Fibroblast of skin of left biceps (primary cell): ENCODE data around the gene NDC80.
A peak's percentile ranks its signal among the peaks of the same experiment; 100 is the strongest.
"Not testable (repeated sequence)": the region's sequence is repeated elsewhere in the genome, so short reads cannot be mapped to it uniquely, and the experiment has no call there.

Experiments
- DNase-seq, 2 experiments: peaks; one replicate each; pipeline ENCODE4 v3.0.0-alpha.2; 2013; ENCODE audit warnings: low read depth in 2 of 2

The NDC80 gene

DNA sequence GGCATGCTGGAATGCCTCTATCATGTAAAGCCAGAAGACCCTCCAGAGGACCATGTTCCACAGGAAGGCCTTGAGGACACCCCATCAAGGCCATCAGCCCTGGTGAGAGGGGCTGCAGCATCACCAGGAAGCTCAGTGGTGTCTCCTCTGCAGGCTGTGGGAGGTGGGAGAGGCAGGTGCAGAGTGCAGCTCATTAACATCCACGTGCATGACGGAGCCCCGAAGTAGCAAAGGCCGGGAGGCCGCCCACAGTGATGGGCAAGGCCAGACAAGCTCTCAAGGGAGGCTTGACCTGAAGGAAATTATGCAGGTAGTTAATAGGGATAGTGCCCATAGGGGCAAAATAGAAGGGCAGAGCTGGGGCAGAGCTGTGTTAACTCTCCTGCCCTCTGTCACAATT lies 53.9 kb downstream of the NDC80 start:
- no peak for DNase-seq

DNA sequence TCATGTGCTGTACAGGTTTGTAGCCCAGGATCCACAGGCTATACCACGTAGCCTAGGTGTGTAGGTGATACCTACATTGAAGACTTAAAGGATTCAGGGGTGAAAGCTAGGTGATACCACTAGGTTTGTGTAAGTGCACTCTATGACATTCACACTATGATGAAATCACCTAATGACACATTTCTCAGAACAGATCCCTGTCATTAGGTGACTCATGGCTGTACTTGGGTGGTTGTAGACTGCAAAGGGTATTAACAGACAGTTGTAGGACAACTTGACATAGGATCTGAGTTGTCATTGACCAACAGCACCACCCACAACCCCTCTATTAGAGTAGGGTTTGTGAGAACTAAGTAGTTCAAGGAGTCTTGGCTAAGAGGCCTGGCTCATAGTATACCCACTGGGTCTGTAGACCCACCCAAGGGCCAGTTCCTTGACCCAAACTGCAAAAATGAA lies 56.5 kb downstream of the NDC80 start:
- DNase-seq, result no peak

DNA sequence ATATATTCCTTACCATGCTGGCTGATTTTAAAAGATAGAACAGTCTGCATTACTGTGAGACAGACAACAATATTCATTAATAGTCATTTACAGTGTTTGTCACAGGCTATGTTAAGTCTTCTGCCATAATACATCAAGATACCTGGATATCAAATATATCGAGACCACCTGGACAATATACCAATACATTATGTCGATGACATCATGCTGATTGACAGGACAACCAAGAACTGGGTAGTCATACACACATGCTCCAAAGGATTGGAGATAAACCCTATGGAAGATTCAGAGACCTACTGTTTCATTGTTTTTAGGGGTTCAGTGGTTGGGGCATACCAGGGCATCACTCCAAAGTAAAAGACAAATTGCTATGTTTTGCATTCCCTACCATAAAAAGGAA lies 57.6 kb downstream of the NDC80 start:
- DNase-seq, result no peak

DNA sequence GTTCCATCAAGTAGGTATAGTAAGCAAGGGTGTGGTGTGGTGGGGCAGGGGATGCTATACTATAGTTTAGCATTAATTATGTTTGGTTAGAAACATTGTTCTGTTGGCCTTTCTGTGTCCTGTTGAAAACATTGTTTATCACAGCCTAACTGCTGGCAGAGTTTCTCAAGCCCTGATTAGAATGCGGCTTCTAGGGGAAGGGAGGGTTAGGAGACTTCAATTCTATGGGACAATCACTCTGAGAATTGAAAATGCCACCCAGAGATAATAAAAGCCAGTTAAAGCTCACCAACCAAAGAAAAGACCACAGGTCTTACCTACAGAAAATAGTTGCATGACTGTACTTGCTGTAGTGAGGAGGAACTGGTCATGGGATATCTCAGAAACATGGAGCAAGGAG lies 64.2 kb downstream of the NDC80 start:
- no peak for DNase-seq

DNA sequence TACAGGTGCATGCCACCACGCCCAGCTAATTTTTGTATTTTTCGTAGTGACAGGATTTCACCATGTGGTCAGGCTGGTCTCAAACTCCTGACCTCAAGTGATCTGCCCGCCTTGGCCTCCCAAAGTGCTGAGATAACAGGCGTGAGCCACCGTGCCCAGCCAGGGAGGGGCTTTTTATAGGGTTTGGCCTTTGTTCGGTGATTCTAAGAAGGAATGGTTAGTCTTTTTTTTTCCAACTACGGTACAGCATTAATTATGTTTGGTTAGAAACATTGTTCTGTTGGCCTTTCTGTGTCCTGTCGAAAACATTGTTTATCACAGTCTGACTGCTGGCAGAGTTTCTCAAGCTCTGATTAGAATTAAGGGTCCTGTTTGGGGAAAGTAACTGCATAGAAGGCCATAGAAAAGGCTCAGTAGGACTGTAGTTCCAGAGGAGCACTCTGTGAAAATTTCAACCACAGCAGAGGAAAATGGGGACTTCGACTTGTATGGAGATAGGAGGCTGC lies 64.8 kb downstream of the NDC80 start:
- DNase-seq, result no peak

DNA sequence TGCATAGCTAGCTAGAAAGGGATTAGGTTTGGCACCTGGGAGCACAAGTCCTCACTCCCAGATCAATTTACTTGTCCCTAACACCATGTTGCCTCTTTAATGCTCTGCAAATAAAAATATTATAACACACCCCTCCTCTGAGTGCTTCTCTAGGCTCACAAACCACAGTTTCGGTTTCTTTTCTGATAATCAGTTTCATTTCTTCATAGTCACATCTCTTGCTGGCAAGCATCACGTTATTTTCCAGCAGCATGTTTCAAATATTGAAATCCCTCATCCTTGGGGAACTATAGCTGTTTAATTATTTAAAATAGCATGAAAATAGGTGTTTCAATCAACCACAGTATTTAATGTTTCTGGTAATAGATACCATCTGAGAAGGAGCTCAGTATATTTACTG lies 70.3 kb downstream of the NDC80 start:
- DNase-seq, result no peak

DNA sequence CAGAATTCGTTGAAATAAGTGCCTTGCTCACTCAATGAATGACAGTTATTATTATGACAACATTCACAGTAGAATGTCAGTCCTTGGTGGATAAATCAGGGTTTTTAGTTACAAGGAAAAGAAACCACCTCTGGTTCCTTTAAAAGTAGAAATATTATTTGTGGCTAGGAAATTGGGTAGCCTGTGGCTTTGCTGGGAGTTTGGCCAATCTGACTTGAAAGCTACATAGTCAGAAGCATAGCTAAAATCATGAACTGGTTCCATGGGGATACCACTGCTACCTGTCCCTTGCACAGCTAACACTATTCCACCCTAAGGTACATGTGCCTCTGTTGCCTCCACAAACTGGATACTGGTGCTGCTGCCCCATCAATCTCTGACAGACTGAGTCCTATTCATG lies 71.4 kb downstream of the NDC80 start:
- DNase-seq, result no peak

DNA sequence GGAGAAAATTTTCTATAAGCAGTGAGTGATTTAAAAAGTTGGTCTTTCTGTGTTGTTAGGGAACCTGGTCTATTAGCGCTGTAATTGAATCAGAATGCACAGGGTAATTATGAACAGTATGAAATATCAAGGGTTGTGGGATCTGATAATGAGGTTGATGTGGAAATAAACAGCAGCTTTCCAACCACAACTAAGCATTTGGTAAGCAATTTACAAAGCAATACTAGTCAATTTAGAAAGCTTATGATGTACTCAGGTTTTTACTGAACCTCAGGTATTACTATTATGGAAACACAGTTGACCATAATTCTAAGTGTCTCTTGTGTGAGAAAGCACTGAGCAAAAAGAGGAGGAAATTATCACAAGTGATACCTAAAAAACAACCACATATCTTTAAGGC lies 73.2 kb downstream of the NDC80 start:
- no peak for DNase-seq

DNA sequence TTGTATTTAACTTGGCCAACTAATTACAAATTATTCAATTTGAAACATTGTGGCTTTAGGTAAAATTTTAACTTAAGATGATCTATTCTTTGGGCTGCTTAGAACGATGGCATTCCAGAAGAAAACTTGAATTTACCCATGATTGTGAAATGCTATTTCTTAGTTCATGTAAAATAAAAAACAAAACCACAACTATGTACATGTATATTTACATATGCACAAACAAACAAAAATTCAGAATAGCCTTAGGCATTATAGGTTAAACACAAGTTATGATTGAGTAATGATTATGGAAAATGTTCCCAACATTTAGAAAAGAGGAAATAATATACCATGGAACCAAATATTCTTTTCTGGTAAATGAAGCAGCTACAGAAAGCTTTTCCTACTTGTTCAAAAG lies 80.6 kb downstream of the NDC80 start:
- DNase-seq, result no peak

DNA sequence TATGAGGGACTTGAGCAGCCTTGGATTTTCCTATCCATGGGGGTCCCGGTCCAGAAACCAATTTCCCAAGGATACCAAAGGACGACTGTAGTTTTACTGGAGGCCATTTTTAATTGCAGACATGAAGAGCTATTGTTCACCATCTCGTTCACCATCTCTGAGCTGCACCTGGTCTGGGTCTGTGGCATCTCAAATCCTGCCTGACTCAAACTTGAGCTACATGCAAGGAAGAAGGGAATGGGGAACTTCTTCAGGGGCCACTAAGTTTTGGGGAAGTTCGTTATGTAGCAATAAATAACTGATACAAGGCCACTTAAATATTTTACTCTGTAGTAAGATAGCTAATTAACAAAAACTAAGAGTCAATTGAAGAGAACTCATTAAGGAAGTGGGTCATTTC lies 82.1 kb downstream of the NDC80 start:
- no peak for DNase-seq

DNA sequence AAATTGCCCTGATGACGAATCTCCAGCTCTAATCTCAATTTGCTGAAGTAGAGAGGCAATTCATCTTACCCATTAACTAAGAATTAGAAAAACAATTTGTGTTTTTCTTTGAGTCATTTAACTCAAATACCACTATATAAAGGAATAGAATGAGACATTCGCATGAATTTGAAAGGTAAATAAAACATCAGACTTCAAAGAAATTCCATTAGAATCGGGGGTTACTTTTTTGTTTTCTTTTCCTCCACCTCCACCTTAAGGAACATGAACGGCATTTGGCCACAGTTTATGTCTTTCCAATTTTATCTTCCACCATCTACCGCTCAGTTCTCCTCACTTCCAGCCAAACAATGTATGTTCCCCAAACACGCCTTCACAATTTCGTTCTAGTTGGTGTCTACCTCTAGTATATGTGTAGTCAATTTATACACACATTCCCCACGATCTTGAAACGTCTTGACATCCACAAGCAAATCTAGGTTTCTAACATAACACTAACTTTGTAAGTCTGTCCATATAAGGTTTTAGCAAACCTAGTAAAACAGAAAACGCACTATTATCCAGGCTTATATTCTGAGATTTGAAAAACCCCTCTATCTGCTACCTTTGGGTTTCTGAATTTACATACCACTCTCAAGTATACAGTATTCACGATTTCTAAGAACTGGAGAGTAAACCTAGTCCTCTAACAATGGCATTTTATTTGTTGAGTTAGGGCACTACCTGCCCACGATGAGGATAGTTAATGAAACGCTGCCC lies 83.0 kb downstream of the NDC80 start:
- no peak for DNase-seq

DNA sequence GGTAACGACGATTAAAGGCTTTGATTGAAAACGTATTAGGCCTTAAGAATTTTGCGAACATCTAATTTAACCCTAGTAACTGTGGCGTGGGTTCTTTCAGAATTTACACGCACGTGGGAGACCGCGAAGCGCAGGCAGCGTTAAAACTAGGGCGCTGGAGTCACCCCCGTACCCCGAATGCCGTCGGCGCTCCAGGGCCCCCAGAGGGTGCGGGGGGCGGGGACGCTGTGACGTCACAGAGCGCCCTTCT lies 83.5 kb downstream of the NDC80 start:
- DNase-seq, result no peak

DNA sequence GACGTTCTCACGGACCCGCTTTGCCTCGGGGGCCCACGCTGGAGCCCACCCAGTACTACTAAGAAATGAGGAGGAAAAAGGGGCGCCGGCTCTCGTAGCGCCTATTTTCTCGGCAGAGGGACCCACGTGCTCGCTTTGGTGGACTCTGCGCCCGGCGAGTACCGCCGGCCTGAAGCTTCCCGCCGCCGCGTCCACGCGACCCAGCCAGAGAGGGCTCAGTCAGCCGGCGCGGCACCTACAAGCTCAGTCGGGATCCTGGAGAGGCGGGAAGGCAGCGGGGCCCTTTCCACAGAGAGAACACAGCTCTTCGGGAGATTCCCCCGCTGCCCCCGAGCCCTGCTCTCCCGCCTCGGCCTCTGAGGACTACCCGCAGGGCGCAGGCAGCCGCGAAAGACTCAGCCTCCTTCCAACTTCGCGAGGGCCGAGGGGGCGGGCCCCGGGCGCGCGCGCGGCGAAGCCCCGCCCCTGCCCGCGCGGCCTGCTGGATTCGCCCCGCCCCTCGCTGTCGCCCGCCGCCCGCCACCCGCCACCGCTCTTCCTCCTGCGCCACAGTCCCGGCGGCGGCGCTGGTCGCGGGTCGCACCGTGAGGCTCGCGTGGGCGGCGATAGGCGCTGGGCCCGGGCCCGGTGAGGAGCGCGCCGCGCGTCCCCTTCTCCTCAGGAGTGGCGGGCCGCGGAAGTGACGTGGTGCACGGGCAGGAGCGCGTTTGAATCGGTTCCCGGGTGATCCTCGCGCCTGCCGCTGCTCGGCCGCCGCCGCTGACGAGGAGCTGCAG lies 84.0 kb downstream of the NDC80 start, which contains the start of gene SMCHD1:
Gene SMCHD1, plus strand, starts transcription at position 549 of the 776 bp plus-strand sequence. CDS start 350 bp downstream, outside the sequence.
- peak; percentile 42 to 51 for DNase-seq

DNA sequence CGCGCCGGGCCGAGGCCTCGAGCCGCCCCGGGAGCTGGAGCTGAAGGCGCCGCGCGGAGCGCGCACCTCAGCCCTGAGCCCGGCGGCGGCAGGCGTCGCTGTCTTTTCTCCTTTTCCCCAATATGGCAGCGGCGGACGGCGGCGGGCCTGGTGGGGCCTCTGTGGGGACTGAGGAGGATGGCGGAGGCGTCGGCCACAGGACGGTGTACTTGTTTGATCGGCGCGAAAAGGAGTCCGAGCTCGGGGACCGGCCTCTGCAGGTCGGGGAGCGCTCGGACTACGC lies 84.5 kb downstream of the NDC80 start:
- DNase-seq, result no peak

DNA sequence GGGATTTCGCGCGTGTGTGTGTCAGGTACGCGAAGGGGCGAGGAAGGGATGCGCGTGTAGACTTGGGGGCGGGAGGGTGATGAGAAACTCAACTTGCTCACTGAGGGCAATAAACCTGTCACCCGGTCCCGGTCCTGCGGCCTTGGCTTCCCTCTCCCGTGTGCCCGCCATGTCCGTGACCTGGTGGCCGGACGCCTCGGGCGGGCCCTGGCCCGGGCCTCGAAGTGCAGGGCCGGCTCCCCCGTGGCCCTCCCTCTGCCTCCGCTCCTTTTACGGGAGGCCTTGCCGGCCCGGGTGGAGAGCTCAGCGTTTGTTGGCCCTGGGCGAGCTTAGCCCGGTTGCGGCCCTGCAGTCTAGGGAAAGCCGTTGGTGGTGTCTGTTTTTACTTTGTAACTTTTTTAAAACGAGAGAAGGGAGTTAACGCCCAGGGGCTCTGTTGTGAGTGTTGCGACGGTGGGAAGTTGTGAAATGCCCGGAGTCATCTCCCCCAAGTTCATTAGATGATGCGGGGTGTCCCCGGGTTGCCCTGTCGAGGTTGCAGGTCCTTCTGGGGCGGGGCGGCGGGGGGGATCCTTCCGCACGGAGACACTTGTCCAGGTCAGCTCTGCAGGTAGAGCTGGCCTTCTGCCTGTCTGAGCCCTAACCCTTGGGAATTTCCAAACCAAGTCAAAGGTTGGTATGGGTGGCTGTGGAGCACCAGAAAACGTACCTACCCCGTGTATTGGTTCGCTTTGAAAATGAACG lies 85.1 kb downstream of the NDC80 start:
- DNase-seq, result no peak

DNA sequence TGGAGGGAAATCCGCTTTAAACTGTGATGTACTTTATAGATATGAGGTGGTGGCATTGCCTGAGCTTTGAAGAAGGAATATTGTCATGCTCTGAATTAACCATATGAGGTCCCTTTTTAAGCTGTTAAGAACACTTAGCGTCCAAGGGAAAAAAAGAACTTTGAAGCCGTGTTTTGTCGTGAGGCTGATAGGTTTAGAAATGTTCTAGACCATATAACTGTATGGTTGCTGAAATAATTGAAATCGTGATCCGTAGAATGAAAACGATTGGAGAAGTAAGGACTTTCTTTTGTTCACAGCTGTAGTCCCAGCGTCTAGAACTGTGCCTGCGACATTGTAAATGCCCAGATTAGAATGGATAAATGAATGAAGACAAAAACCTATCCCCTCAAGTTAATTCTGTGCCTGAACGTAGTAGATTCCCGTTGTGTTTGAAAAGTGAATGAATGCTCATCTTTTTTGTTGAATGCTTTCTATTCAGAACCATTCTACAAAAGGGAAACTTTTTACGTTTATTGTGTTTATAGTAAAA lies 85.7 kb downstream of the NDC80 start:
- no peak for DNase-seq

DNA sequence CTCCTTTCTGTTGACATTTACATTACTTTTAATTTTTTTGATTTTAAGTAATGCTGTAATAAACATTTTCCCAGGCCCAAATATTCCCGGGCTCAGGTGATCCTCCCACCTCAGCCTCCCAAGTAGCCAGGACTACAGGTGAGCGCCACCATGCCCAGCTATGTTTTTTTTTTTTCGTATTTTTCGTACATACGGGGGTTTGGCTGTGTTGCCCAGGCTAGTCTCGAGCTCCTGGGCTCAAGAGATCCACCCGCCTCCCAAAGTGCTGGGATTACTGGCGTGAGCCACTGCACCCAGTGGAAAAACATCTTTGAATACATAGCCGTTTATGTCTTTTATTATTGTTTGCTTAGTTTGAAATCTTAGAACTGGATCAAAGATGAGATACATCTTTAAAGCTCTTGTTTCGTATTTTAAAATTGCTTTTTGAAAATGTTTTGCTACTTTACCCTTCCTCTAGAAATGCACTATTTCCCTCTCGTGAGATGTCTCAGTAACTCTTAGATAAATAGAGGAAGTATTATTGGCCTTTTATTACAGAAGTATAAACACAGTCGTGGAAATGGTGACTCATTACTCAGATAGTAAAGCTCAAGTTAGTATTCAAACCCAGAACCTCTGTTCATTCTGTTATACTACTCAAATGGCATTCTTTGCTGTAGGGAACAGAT lies 86.6 kb downstream of the NDC80 start:
- DNase-seq, result peak in 1 of 2 experiments; percentile 27

DNA sequence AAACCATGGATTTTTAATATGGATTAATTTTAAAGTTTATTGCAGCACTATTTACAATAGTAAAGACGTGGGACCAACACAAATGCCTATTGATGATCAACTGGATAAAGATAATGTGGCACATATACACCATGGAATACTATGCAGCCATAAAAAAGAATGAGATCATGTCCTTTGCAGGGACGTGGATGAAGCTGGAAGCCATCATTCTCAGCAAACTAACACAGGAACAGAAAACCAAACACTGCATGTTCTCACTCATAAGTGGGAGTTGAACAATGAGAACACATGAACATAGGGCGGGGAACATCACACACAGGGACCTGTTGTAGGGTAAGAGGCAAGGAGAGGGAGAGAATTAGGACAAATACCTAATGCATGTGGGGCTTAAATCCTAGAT lies 89.5 kb downstream of the NDC80 start:
- DNase-seq, result not testable (repeated sequence)

DNA sequence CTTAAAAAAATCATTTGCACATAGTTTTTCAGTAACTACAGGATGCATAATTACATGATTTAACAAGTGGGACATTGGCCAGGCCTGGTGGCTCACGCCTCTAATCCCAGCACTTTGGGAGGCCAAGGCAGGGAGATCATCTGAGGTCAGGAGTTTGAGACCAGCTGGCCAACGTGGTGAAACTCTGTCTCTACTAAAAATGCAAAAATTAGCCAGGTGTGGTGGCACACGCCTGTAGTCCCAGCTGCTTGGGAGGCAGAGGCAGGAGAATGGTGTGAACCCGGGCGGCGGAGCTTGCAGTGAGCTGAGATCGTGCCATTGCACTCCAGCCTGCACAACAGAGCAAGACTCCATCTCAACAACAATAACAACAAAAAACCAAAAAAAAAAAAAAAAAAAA lies 90.9 kb downstream of the NDC80 start:
- not testable (repeated sequence) for DNase-seq

DNA sequence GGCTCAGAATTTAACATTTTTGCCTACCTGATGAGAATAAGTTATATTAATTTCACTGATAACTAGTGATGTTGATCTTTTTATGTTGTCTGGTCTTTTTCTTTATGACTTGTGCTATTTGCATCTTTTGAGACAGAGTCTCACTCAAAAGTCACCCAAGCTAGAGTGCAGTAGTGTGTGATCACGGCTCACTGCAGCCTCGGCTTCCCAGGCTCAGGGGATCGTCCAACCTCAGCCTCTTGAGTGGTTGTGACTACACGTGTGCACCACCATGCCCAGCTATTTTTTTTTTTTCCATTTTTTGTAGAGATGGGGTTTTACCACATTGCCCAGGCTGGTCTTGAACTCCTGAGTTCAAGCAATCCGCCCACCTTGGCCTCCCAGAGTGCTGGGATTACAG lies 91.6 kb downstream of the NDC80 start:
- DNase-seq, result no peak
